HepG2 (cell line): ENCODE results near the gene RPS5. TPM values are rescaled to one million over a fixed set of nuclear protein-coding genes. Genes with fewer than 3 reads are reported as not detected.

Source experiments
- ETS1 ChIP-seq: sonication (generic); formaldehyde crosslinking; IDR thresholded peaks from 2 replicates; pipeline ENCODE4 v1.4.0; 2020; ENCODE audit warnings: missing genetic modification reagents
- FIP1L1 ChIP-seq: fragments of 200-400 bp; formaldehyde crosslinking; IDR thresholded peaks from 2 replicates; pipeline ENCODE4 v1.6.1; 2018; ENCODE audit warnings: low read depth, mild to moderate bottlenecking, low read length, moderate library complexity, borderline replicate concordance; ENCODE audit not compliant: insufficient read depth
- FOSL1 ChIP-seq: sonication (generic); formaldehyde crosslinking; IDR thresholded peaks from 2 replicates; pipeline ENCODE4 v1.9.0; 2021; ENCODE audit warnings: missing genetic modification reagents, borderline replicate concordance
- FOXC1 ChIP-seq: sonication (generic); formaldehyde crosslinking; IDR thresholded peaks from 2 replicates; pipeline ENCODE4 v1.8.0; 2022; ENCODE audit warnings: mild to moderate bottlenecking, missing genetic modification reagents, borderline replicate concordance
- HNF4G ChIP-seq, 2 experiments: sonication (generic) in 1 of 2; formaldehyde crosslinking in 1 of 2; IDR thresholded peaks; 2 replicates each; pipeline versions ENCODE4 v1.4.0 to v1.6.1; 2011 to 2020; ENCODE audit warnings: borderline replicate concordance in 2 of 2, low read depth in 2 of 2, mild to moderate bottlenecking in 2 of 2, low read length in 1 of 2, missing genetic modification reagents in 1 of 2, moderate library complexity in 1 of 2
- HOXA9 ChIP-seq: sonication (generic); formaldehyde crosslinking; IDR thresholded peaks from 2 replicates; pipeline ENCODE4 v1.8.1; 2022; ENCODE audit warnings: missing genetic modification reagents, mild to moderate bottlenecking, moderate library complexity, borderline replicate concordance
- IRX3 ChIP-seq: sonication (generic); formaldehyde crosslinking; IDR thresholded peaks from 2 replicates; pipeline ENCODE4 v1.8.1; 2023; ENCODE audit warnings: mild to moderate bottlenecking, low read depth, missing genetic modification reagents, borderline replicate concordance
- KLF16 ChIP-seq, 2 experiments: sonication (generic) in 1 of 2; formaldehyde crosslinking in 1 of 2; IDR thresholded peaks; 2 replicates each; pipeline versions ENCODE4 v1.6.1 to v1.8.0; 2016 to 2023; ENCODE audit warnings: missing genetic modification reagents in 2 of 2, missing compliant biosample characterization in 1 of 2
- MATR3 ChIP-seq: sonication (generic); formaldehyde crosslinking; IDR thresholded peaks from 2 replicates; pipeline ENCODE4 v1.4.0; 2020; ENCODE audit warnings: missing genetic modification reagents
- MED8 ChIP-seq: sonication (generic); formaldehyde crosslinking; IDR thresholded peaks from 2 replicates; pipeline ENCODE4 v1.8.1; 2023; ENCODE audit warnings: mild to moderate bottlenecking, missing genetic modification reagents; ENCODE audit not compliant: insufficient replicate concordance
- NRL ChIP-seq: sonication (generic); formaldehyde crosslinking; IDR thresholded peaks from 2 replicates; pipeline ENCODE4 v1.5.0; 2020; ENCODE audit warnings: missing genetic modification reagents, mild to moderate bottlenecking, moderate library complexity, borderline replicate concordance
- PCBP1 ChIP-seq: fragments of 200-400 bp; formaldehyde crosslinking; IDR thresholded peaks from 2 replicates; pipeline ENCODE4 v1.6.1; 2017; ENCODE audit warnings: mild to moderate bottlenecking, low read depth, low read length, borderline replicate concordance
- PHF21A ChIP-seq: sonication (generic); formaldehyde crosslinking; IDR thresholded peaks from 2 replicates; pipeline ENCODE4 v1.5.0; 2020; ENCODE audit warnings: mild to moderate bottlenecking, missing genetic modification reagents
- SOX6 ChIP-seq, 2 experiments: fragments of 450-650 bp in 1 of 2; sonication (generic) in 1 of 2; formaldehyde crosslinking in 1 of 2; IDR thresholded peaks; 2 replicates each; pipeline versions ENCODE4 v1.4.0 to v1.6.1; 2017 to 2020; ENCODE audit warnings: antibody characterized with exemption in 1 of 2, mild to moderate bottlenecking in 1 of 2, missing genetic modification reagents in 1 of 2
- SYNCRIP ChIP-seq: fragments of 200-400 bp; formaldehyde crosslinking; IDR thresholded peaks from 2 replicates; pipeline ENCODE4 v1.6.1; 2018; ENCODE audit warnings: mild to moderate bottlenecking, low read depth, low read length; ENCODE audit not compliant: insufficient read depth
- ZKSCAN8 ChIP-seq: IDR thresholded peaks from 2 replicates; pipeline ENCODE4 v1.6.1; 2016; ENCODE audit warnings: borderline replicate concordance, missing genetic modification reagents, missing compliant biosample characterization
- ZNF18 ChIP-seq: sonication (generic); formaldehyde crosslinking; IDR thresholded peaks from 2 replicates; pipeline ENCODE4 v1.8.0; 2022; ENCODE audit warnings: mild to moderate bottlenecking, missing genetic modification reagents; ENCODE audit not compliant: insufficient replicate concordance
- ZNF569 ChIP-seq: sonication (generic); formaldehyde crosslinking; IDR thresholded peaks from 2 replicates; pipeline ENCODE4 v1.5.0; 2020; ENCODE audit warnings: mild to moderate bottlenecking, missing genetic modification reagents, moderate library complexity, borderline replicate concordance
- ZNF674 ChIP-seq: sonication (generic); formaldehyde crosslinking; IDR thresholded peaks from 2 replicates; pipeline ENCODE4 v1.5.0; 2020; ENCODE audit warnings: low read depth, mild to moderate bottlenecking, missing genetic modification reagents
- ZNF720 ChIP-seq: sonication (generic); formaldehyde crosslinking; IDR thresholded peaks from 2 replicates; pipeline ENCODE4 v1.4.0; 2020; ENCODE audit warnings: missing genetic modification reagents
- ZSCAN25 ChIP-seq: sonication (generic); formaldehyde crosslinking; IDR thresholded peaks from 2 replicates; pipeline ENCODE4 v1.8.0; 2022; ENCODE audit warnings: mild to moderate bottlenecking, missing genetic modification reagents
- polyA plus RNA-seq, 8 experiments: library from polyadenylated mRNA; depleted of rRNA in 3 of 8; stranded (reverse) in 7 of 8; unstranded in 1 of 8; fragments of >200 nt; fragmentation: Illumina TruSeq in 4 of 8; extraction: Trizol in 4 of 8; gene quantifications; 2 replicates each; pipeline versions ENCODE4 v1.2.1 to v1.2.3, GENCODE V29; 2011 to 2016; ENCODE audit warnings: low read depth in 4 of 8, missing spikeins in 1 of 8, mixed read lengths in 1 of 8; ENCODE audit not compliant: insufficient read depth in 1 of 8
- total RNA-seq, 5 experiments: library from RNA; depleted of rRNA; stranded (reverse); fragments of >200 nt; fragmentation: Illumina TruSeq; extraction: Trizol; gene quantifications; 2 replicates each; pipeline ENCODE4 v1.2.3, GENCODE V29; 2016; ENCODE audit warnings: low read depth in 1 of 5
- TF ChIP-seq, protein P1 (sequence below): sonication (generic); formaldehyde crosslinking; IDR thresholded peaks from 2 replicates; pipeline ENCODE4 v1.8.1; 2023; ENCODE audit warnings: mild to moderate bottlenecking, missing genetic modification reagents

Gene RPS5
- total and polyA plus RNA-seq, 2 of the 13 experiments (the other 11 are each of a cell fraction or from before 2014, with no cell fraction given): 1,544 to 4,408 TPM

DNA sequence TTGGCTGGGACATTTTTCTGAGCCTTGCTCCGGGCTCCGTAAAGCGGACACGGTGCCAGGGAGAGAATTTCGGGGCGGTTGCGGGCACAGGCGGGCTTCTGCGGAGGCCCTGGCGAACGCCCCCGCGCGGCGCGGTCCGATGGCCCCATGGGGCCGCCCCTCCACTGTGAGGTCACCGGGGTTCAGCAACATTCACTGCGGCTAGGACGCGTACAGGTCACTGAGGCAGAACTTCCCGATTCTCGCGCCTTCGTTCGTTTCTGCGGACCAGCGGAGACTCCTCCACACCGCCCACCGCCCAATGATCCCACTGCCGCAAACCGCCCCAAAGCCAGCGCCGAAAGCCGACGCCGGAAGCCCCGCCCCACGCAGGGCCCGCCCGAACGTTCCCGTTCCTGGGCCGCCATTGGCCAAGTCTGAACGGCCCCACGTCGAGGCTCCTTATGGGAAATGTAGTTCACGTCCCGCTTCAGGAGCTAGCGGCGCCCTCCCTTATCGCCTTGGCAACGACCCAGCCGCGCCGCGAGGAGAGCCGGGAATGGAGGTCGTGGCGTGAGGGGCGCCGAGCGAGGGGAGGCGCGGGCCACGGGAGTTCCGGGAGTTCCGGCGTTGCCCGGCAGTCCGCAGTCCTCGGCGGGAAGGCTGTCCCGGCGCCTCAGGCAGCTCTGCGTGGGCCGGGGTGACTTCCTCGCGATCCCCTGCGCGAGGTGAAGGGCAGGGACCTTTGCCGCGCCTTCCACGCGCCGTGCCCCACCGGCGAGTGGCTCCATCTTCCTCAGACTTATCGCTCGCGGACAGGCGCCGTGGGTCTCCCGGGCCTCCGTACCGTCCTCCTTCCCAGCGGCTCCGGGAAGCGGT, 21.3 kb downstream of the RPS5 start, which contains the start of gene ZNF584 (continued):
- peak; percentile 70; the same call in 1 of the 2 replicates for TF ChIP-seq ZNF674
- no peak for TF ChIP-seq FOSL1 (CRISPR knock-in tag)
- TF ChIP-seq HOXA9 (CRISPR knock-in tag): no peak
- TF ChIP-seq IRX3 (CRISPR knock-in tag): 0 out of 2 replicates have a peak, but pooled peaks have one; percentile 66
- no peak for TF ChIP-seq ZNF569
- TF ChIP-seq ZKSCAN8 (CRISPR knock-in tag): no peak
- no peak for TF ChIP-seq MED8
- no peak; the same call in 1 of the 2 replicates for TF ChIP-seq ZSCAN25
- TF ChIP-seq PCBP1: no peak
- TF ChIP-seq KLF16 (CRISPR knock-in tag; IDR thresholded peaks at IDR 0.05): peak; percentile 53 to 56; a peak in 1 of 4 replicates
- TF ChIP-seq FOXC1 (CRISPR knock-in tag): 0 out of 2 replicates have a peak, but pooled peaks have one; percentile 43
- no peak for TF ChIP-seq PHF21A
- no peak for TF ChIP-seq ZNF720
- TF ChIP-seq FIP1L1: no peak
- no peak for TF ChIP-seq MATR3 (CRISPR knock-in tag)
- no peak for TF ChIP-seq ZNF18
- TF ChIP-seq, protein P1, sequence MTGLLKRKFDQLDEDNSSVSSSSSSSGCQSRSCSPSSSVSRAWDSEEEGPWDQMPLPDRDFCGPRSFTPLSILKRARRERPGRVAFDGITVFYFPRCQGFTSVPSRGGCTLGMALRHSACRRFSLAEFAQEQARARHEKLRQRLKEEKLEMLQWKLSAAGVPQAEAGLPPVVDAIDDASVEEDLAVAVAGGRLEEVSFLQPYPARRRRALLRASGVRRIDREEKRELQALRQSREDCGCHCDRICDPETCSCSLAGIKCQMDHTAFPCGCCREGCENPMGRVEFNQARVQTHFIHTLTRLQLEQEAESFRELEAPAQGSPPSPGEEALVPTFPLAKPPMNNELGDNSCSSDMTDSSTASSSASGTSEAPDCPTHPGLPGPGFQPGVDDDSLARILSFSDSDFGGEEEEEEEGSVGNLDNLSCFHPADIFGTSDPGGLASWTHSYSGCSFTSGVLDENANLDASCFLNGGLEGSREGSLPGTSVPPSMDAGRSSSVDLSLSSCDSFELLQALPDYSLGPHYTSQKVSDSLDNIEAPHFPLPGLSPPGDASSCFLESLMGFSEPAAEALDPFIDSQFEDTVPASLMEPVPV (CRISPR knock-in tag): peak; percentile 83
- TF ChIP-seq SOX6 (IDR thresholded peaks at IDR 0.05): no peak
- peak; percentile 52 for TF ChIP-seq SOX6 (CRISPR knock-in tag; IDR thresholded peaks at IDR 0.05)
- peak; percentile 53; the same call in 1 of the 2 replicates for TF ChIP-seq NRL
- TF ChIP-seq SYNCRIP: no peak
- TF ChIP-seq ETS1 (CRISPR knock-in tag): no peak; the same call in 1 of the 2 replicates
- TF ChIP-seq HNF4G (IDR thresholded peaks at IDR 0.05; ENCODE audit: borderline replicate concordance, low read depth, low read length): no peak
- TF ChIP-seq HNF4G (CRISPR knock-in tag; IDR thresholded peaks at IDR 0.05; ENCODE audit: borderline replicate concordance, low read depth): peak; percentile 19; the same call in 1 of the 2 replicates
